CD4-positive, alpha-beta memory T cell (primary cell): ENCODE results near the gene HOXD12. TPM values are rescaled to one million over a fixed set of nuclear protein-coding genes. Genes with fewer than 3 reads are reported as not detected.

Source experiments
- CTCF ChIA-PET: fragments of 350-600 bp; sonication (Branson Sonifier 250); formaldehyde crosslinking; loops from one replicate; lab custom pipeline; 2021; ENCODE audit warnings: inconsistent platforms; ENCODE audit not compliant: partially characterized antibody; lab: Charles Lee
- POLR2A ChIA-PET: fragments of 350-600 bp; sonication (Branson Sonifier 250); formaldehyde crosslinking; loops from one replicate; lab custom pipeline; 2021; ENCODE audit not compliant: partially characterized antibody; lab: Charles Lee
- DNase-seq, 5 donors: peaks; one replicate each; pipeline versions ENCODE4 v3.0.0 to v3.0.0-alpha.2; 2020 to 2022; ENCODE audit warnings: mixed read lengths in 1 of 5
- H3K27ac ChIP-seq: one replicate; pipeline ENCODE4 v1.7.0; 2013; ENCODE audit warnings: low read depth, low read length
- H3K27me3 ChIP-seq: 2 replicates; pipeline ENCODE4 v1.7.0; 2013; ENCODE audit warnings: mild to moderate bottlenecking, low read length, moderate library complexity; ENCODE audit not compliant: insufficient read depth
- H3K36me3 ChIP-seq: 2 replicates; pipeline ENCODE4 v1.7.0; 2013; ENCODE audit warnings: mild to moderate bottlenecking, low read length, moderate library complexity; ENCODE audit not compliant: insufficient read depth
- H3K4me1 ChIP-seq: 2 replicates; pipeline ENCODE4 v1.7.0; 2013; ENCODE audit warnings: mild to moderate bottlenecking, low read length, moderate library complexity; ENCODE audit not compliant: insufficient read depth
- H3K4me3 ChIP-seq, 2 donors: one replicate each; pipeline ENCODE4 v1.7.0; 2013; ENCODE audit warnings: low read length in 2 of 2, mild to moderate bottlenecking in 1 of 2
- H3K9me3 ChIP-seq, 2 donors: one replicate each; pipeline ENCODE4 v1.7.0; 2013; ENCODE audit warnings: low read length in 2 of 2, control low read depth in 1 of 2; ENCODE audit not compliant: control insufficient read depth in 1 of 2
- H3K27ac Mint-ChIP-seq, 7 donors: one replicate each; pipeline ENCODE4 v1.8.0; 2020 to 2021; ENCODE audit warnings: mixed read lengths in 7 of 7, mild to moderate bottlenecking in 6 of 7, inconsistent platforms in 3 of 7, moderate library complexity in 3 of 7
- H3K27me3 Mint-ChIP-seq, 2 donors: one replicate each; pipeline ENCODE4 v1.8.0; 2020 to 2021; ENCODE audit warnings: mixed read lengths in 2 of 2
- H3K36me3 Mint-ChIP-seq, 2 donors: one replicate each; pipeline ENCODE4 v1.8.0; 2020 to 2021; ENCODE audit warnings: mixed read lengths in 2 of 2, inconsistent platforms in 1 of 2, mild to moderate bottlenecking in 1 of 2
- H3K4me1 Mint-ChIP-seq, 4 donors: one replicate each; pipeline ENCODE4 v1.8.0; 2020 to 2021; ENCODE audit warnings: mixed read lengths in 4 of 4, mild to moderate bottlenecking in 1 of 4
- H3K4me3 Mint-ChIP-seq, 8 donors: one replicate each; pipeline ENCODE4 v1.8.0; 2020 to 2021; ENCODE audit warnings: mixed read lengths in 8 of 8, mild to moderate bottlenecking in 7 of 8, moderate library complexity in 6 of 8, inconsistent platforms in 3 of 8
- H3K9me3 Mint-ChIP-seq, 8 donors: one replicate each; pipeline ENCODE4 v1.8.0; 2020 to 2021; ENCODE audit warnings: mixed read lengths in 8 of 8, mild to moderate bottlenecking in 5 of 8, inconsistent platforms in 3 of 8, moderate library complexity in 1 of 8
- intact Hi-C: fragments of 100-400 bp; cut with micrococcal nuclease; formaldehyde crosslinking; loops from one replicate; pipeline ENCODE4 v1.15.1; 2023
- polyA plus RNA-seq, 2 donors: library from polyadenylated mRNA; unstranded; fragments of 300-500 nt; fragmentation: Illumina TruSeq; gene quantifications; one replicate each; pipeline ENCODE4 v1.2.3, GENCODE V29; 2021
- total RNA-seq, 2 experiments: library from RNA; stranded (reverse); gene quantifications; one replicate each; pipeline ENCODE4 v1.2.3, GENCODE V29; 2021

The HOXD12 gene
- total and polyA plus RNA-seq, 4 experiments from 2014 or later, result not detected

GRCh38 chr2:176130147-176130956 is 30.8 kb downstream of the HOXD12 start:
- Mint-ChIP-seq H3K4me1 (peaks cover 15 to 48% (median 28%) of the 10 kb centered on the region in 4 donors), H3K27ac (peak overlapping the region in 1 of 7 donors; percentile 88), H3K36me3 (peaks cover 3% of the 10 kb centered on the region in 2 donors), H3K9me3 (peaks cover 0 to 39% (median 14%) of the 10 kb centered on the region in 8 donors), H3K27me3 (peaks cover 68 to 71% of the 10 kb centered on the region in 2 donors), H3K4me3 (peak overlapping the region in 7 of 8 donors; percentile 50 to 82 (median 72))
- intact Hi-C loops, result loop anchor here (5.0 kb wide), 1 partner anchor 128 kb away; the partner anchor contains the start of gene LNPK
- DNase-seq, result peak in 1 of 5 donors; percentile 49
- ChIA-PET POLR2A (interaction anchor here (1.0 kb wide), 1 partner anchor 35 kb away, joined by 5 read pairs; no protein-coding TSS in a partner anchor), CTCF (interaction anchor here (0.5 to 4.4 kb wide), 9 partner anchors 10 to 1018 kb away, joined by 3 to 32 read pairs (median 6); no protein-coding TSS in a partner anchor)
- no peak overlapping the region for H3K4me3 ChIP-seq
- peaks cover 84% of the 10 kb centered on the region for H3K27me3 ChIP-seq
- peaks cover 34% of the 10 kb centered on the region for H3K4me1 ChIP-seq
- no peaks in the 10 kb centered on the region for H3K9me3 ChIP-seq
- H3K27ac ChIP-seq, result no peak overlapping the region
- no peaks in the 10 kb centered on the region for H3K36me3 ChIP-seq

DNA sequence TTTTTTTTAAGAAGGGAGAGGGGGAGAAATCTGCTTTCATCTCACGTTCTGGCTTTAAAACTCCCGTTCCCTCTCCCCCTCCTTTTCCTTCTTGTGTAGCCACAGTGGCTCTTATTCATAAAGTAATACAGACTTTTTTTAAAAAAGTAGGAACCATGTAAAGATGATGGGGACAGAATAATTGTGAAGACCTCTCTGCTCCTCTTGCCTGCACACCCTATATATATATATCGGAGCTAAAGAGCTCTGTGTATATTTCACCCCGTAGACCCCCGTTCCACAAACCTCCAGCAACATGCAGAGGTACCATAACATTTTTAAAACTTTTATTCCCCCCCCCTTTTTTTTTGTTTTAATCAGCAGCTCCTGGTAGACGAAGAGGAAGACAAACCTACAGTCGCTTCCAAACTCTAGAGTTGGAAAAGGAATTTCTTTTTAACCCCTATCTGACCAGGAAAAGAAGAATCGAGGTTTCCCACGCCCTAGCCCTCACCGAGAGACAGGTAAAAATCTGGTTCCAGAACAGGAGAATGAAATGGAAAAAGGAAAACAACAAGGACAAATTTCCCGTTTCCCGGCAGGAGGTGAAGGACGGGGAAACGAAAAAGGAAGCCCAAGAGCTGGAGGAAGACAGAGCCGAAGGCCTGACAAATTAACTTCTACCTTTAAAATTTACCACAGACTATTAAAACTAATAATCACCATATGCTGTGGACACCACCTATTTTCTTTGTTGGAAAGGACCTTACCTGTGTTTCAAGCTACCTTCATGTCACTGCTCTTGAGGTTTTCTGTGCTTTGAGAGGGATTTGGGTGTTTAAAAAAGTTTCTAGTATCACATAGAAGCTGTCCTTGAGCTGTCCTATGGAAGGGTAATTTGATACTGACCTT is 31.6 kb downstream of the HOXD12 start:
- Mint-ChIP-seq H3K36me3 (peaks cover 3 to 8% of the 10 kb centered on the region in 2 donors), H3K4me3 (peak overlapping the region; percentile 51 to 82 (median 73)), H3K4me1 (peaks cover 18 to 57% (median 36%) of the 10 kb centered on the region in 4 donors), H3K27ac (peak overlapping the region in 5 of 7 donors; percentile 18 to 88 (median 72)), H3K27me3 (peaks cover 67 to 71% of the 10 kb centered on the region in 2 donors), H3K9me3 (peaks cover 0 to 41% (median 19%) of the 10 kb centered on the region in 8 donors)
- no peaks in the 10 kb centered on the region for H3K36me3 ChIP-seq
- H3K4me3 ChIP-seq, result no peak overlapping the region
- no peak for DNase-seq
- CTCF ChIA-PET, result interaction anchor here (0.7 to 4.4 kb wide), 12 partner anchors 9 to 1034 kb away, joined by 3 to 32 read pairs (median 5); no protein-coding TSS in a partner anchor
- peaks cover 86% of the 10 kb centered on the region for H3K27me3 ChIP-seq
- intact Hi-C loops, result loop anchor here (5.0 kb wide), 1 partner anchor 129 kb away; the partner anchor contains the start of gene LNPK
- peaks cover 40% of the 10 kb centered on the region for H3K4me1 ChIP-seq
- POLR2A ChIA-PET, result interaction anchor here (0.9 to 1.0 kb wide), 2 partner anchors 9 to 35 kb away, joined by 3 to 5 read pairs; no protein-coding TSS in a partner anchor
- no peaks in the 10 kb centered on the region for H3K9me3 ChIP-seq
- H3K27ac ChIP-seq, result no peak overlapping the region

DNA sequence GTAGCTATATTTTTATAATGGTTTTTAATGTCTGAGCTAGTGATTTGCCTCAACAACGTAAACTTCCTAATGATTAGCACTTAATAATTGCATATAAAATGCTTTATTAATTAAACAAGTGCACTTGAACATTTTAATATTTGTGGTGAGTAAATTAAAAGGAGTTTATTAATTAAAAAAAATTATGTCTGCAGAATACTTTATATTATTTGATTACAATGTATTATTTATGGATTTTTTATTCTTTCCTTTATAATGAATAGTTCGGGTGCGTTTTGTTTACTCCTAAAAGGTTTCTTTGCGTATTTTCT is 32.2 kb downstream of the HOXD12 start:
- peaks cover 66 to 68% of the 10 kb centered on the region in 2 donors for H3K27me3 Mint-ChIP-seq
- H3K27me3 ChIP-seq, result peaks cover 86% of the 10 kb centered on the region
- intact Hi-C loops, result loop anchor here (5.0 kb wide), 1 partner anchor 130 kb away; the partner anchor contains the start of gene LNPK
- peaks cover 0 to 43% (median 19%) of the 10 kb centered on the region in 8 donors for H3K9me3 Mint-ChIP-seq
- peak overlapping the region in 2 of 7 donors; percentile 83 to 88 for H3K27ac Mint-ChIP-seq
- H3K4me1 ChIP-seq, result peaks cover 44% of the 10 kb centered on the region
- H3K36me3 Mint-ChIP-seq, result peaks cover 3 to 8% of the 10 kb centered on the region in 2 donors
- no peaks in the 10 kb centered on the region for H3K9me3 ChIP-seq
- DNase-seq, result no peak
- peaks cover 19 to 58% (median 37%) of the 10 kb centered on the region in 4 donors for H3K4me1 Mint-ChIP-seq
- POLR2A ChIA-PET, result interaction anchor here (0.9 to 1.6 kb wide), 2 partner anchors 9 to 30 kb away, joined by 3 read pairs; no protein-coding TSS in a partner anchor
- peak overlapping the region; percentile 78 to 89 (median 86) for H3K4me3 Mint-ChIP-seq
- H3K36me3 ChIP-seq, result no peaks in the 10 kb centered on the region
- H3K4me3 ChIP-seq, result no peak overlapping the region
- CTCF ChIA-PET, result interaction anchor here (1.2 to 4.4 kb wide), 8 partner anchors 8 to 1033 kb away, joined by 3 to 32 read pairs (median 9); no protein-coding TSS in a partner anchor
- H3K27ac ChIP-seq, result no peak overlapping the region

DNA sequence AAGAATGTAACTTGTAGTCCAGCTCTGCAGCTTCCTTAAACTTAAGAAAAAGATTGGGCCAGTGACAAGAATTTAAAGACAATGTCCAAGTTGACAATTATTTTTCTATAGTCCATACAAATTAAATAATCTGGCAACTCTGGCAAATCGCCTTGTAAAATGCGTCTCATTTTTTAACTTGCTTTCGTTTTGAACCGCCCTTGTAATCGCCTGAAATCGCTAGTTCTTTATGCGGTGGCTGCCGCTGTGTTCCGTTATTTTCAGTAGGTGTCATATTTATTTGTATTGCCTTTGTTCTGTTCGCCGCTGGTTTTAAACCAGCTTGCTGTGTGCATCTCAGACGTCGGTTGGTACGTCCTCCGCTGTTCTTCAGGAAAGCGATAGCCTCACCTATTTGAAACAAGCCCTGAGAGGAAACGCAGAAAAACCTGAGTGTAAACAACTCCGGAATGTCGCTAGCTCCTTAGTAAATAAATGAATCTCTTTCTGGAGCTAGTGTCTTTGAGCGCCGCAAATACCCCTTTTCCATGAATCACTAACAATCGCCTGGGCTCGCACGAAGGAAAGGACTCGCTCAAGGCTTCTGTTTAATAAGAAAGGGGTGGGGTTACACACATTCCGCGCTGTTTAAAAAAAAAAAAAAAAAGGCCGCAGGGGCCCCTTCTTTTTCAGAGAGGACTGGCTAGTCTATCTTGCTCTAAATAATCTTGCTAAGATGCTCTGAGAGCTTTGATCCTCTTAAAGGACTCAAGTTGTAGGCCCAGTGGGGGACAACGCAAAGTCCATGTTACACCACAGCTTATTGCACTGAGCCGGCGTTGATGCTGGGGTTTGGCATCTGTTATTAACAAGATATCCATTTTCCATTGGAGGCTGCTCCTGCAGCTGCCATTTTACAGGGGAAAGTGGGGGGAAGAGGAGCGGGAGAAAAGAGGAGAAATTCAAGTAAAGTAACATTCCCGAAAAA is 32.9 kb downstream of the HOXD12 start:
- DNase-seq, result peak in 2 of 5 donors; percentile 34 to 38
- intact Hi-C loops, result loop anchor here (5.0 kb wide), 1 partner anchor 130 kb away; the partner anchor contains the start of gene LNPK

DNA sequence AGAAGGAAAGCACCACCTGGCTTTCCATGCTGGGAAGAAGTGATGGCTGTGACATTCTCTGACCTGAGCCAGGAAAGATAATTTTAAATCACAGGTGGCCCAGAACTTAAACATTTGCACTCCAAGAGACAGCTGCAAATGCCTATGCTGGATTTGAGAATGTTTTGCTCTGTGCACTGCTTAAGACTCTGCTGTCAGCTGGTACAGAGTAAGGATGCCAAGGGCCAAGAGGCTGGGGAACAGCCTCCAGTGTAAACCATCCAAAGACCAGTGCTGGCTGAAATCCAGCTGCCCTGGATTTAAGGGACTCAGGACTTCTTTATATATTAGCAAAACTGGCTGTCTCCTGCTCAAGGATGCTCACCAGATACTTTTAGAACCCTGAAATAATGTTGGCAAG is 33.8 kb downstream of the HOXD12 start:
- peaks cover 1 to 8% of the 10 kb centered on the region in 2 donors for H3K36me3 Mint-ChIP-seq
- Histone ChIP-seq H3K36me3 (no peaks in the 10 kb centered on the region), H3K27me3 (peaks cover 87% of the 10 kb centered on the region), H3K27ac (no peak overlapping the region), H3K4me3 (no peak overlapping the region), H3K9me3 (no peaks in the 10 kb centered on the region), H3K4me1 (peaks cover 46% of the 10 kb centered on the region)
- H3K4me3 Mint-ChIP-seq, result no peak overlapping the region
- peaks cover 17 to 59% (median 37%) of the 10 kb centered on the region in 4 donors for H3K4me1 Mint-ChIP-seq
- peaks cover 0 to 39% (median 29%) of the 10 kb centered on the region in 8 donors for H3K9me3 Mint-ChIP-seq
- CTCF ChIA-PET, result interaction anchor here (1.1 to 4.4 kb wide), 5 partner anchors 321 to 1015 kb away, joined by 3 to 32 read pairs (median 4); no protein-coding TSS in a partner anchor
- peaks cover 65 to 73% of the 10 kb centered on the region in 2 donors for H3K27me3 Mint-ChIP-seq
- POLR2A ChIA-PET, result interaction anchor here (1.6 kb wide), 1 partner anchor 29 kb away, joined by 3 read pairs; no protein-coding TSS in a partner anchor
- no peak for DNase-seq
- H3K27ac Mint-ChIP-seq, result peak overlapping the region in 1 of 7 donors; percentile 52
- intact Hi-C loops, result loop anchor here (5.0 kb wide), 1 partner anchor 131 kb away; the partner anchor contains the start of gene LNPK

More for the DNA sequence above, 32.9 kb downstream of the HOXD12 start:
- Histone ChIP-seq H3K36me3 (no peaks in the 10 kb centered on the region), H3K9me3 (no peaks in the 10 kb centered on the region), H3K27me3 (peaks cover 87% of the 10 kb centered on the region), H3K4me3 (peak overlapping the region; percentile 25 to 38), H3K4me1 (peaks cover 49% of the 10 kb centered on the region), H3K27ac (no peak overlapping the region)
- peaks cover 21 to 58% (median 40%) of the 10 kb centered on the region in 4 donors for H3K4me1 Mint-ChIP-seq
- H3K4me3 Mint-ChIP-seq, result peak overlapping the region; percentile 78 to 89 (median 86)
- CTCF ChIA-PET, result interaction anchor here (0.7 to 4.4 kb wide), 10 partner anchors 8 to 1032 kb away, joined by 3 to 32 read pairs (median 6); no protein-coding TSS in a partner anchor
- H3K9me3 Mint-ChIP-seq, result peaks cover 0 to 45% (median 22%) of the 10 kb centered on the region in 8 donors
- peak overlapping the region in 3 of 7 donors; percentile 30 to 83 (median 52) for H3K27ac Mint-ChIP-seq
- peaks cover 64 to 72% of the 10 kb centered on the region in 2 donors for H3K27me3 Mint-ChIP-seq
- H3K36me3 Mint-ChIP-seq, result peaks cover 3 to 8% of the 10 kb centered on the region in 2 donors
- POLR2A ChIA-PET, result interaction anchor here (1.6 kb wide), 1 partner anchor 29 kb away, joined by 3 read pairs; no protein-coding TSS in a partner anchor
